Astrocyte of the cerebellum (primary cell): ENCODE data around the gene NOCT.

Experiments
- DNase-seq: peaks from one replicate; pipeline ENCODE4 v3.0.0-alpha.2; 2011; ENCODE audit warnings: low read depth
- H3K4me3 ChIP-seq: 2 replicates; pipeline ENCODE4 v1.5.1; 2011; ENCODE audit warnings: mild to moderate bottlenecking, low read depth, low read length, moderate library complexity
- CTCF ChIP-seq: IDR thresholded peaks from 2 replicates; pipeline ENCODE4 v1.5.1; 2012; ENCODE audit warnings: low read length, low read depth, moderate library complexity, mild to moderate bottlenecking; ENCODE audit errors: missing control alignments
- in situ Hi-C: cut with HindIII; loops from 2 replicates; pipeline ENCODE4 v1.10.0; 2017; ENCODE audit warnings: low sequenced_read_pairs

Gene NOCT

GRCh38 chr4:139015269-139015947, at the start of gene NOCT:
Gene NOCT (plus strand): TSS chr4:139015781. CDS start chr4:139015982, 201 bp downstream.
- TF ChIP-seq CTCF: no peak
- DNase-seq: peak; percentile 77
- in situ Hi-C loops: no loop called here
- peak within 1 kb of the TSS; percentile 73 for H3K4me3 ChIP-seq

- no peak overlapping the region for H3K4me3 ChIP-seq
- DNase-seq: no peak
- in situ Hi-C loops: no loop called here
- no peak for TF ChIP-seq CTCF
Measured at GRCh38 chr4:138967313-138967712, 48.3 kb upstream of the NOCT start.

- in situ Hi-C loops: no loop called here
- DNase-seq: no peak
- no peak overlapping the region for H3K4me3 ChIP-seq
- TF ChIP-seq CTCF: no peak
Measured at GRCh38 chr4:138972956-138973801, 42.4 kb upstream of the NOCT start.

- no peak for TF ChIP-seq CTCF
- in situ Hi-C loops: no loop called here
- no peak for DNase-seq
- H3K4me3 ChIP-seq: no peak overlapping the region
Measured at GRCh38 chr4:138975225-138975624, 40.4 kb upstream of the NOCT start.

- DNase-seq: no peak
- no peak overlapping the region for H3K4me3 ChIP-seq
- in situ Hi-C loops: no loop called here
- TF ChIP-seq CTCF: no peak
Measured at GRCh38 chr4:138976526-138976925, 39.1 kb upstream of the NOCT start.

- in situ Hi-C loops: no loop called here
- H3K4me3 ChIP-seq: no peak overlapping the region
- DNase-seq: no peak
- no peak for TF ChIP-seq CTCF
Measured at GRCh38 chr4:138977524-138977923, 38.1 kb upstream of the NOCT start.
